ENCODE measurements around the gene NCK2. TPM values are rescaled to one million over a fixed set of nuclear protein-coding genes. Genes with fewer than 3 reads are reported as not detected.
A peak's percentile ranks its signal among the peaks of the same experiment; 100 is the strongest.
"Not testable (repeated sequence)": the region's sequence is repeated elsewhere in the genome, so short reads cannot be mapped to it uniquely, and the experiment has no call there.

The NCK2 gene
- total and polyA plus RNA-seq, 2 experiments from 2014 or later: 55.0 to 65.9 TPM

- H3K4me1 ChIP-seq (ENCODE audit: low read depth): no peaks in the 10 kb centered on the region
- H3K9me3 ChIP-seq (ENCODE audit: low read depth): no peaks in the 10 kb centered on the region
- H3K36me3 ChIP-seq: no peaks in the 10 kb centered on the region
- no peak for TF ChIP-seq CTCF (IDR thresholded peaks at IDR 0.05; ENCODE audit: low read depth, low read length)
- no peaks in the 10 kb centered on the region for H3K27me3 ChIP-seq
- no peak overlapping the region for H3K27ac ChIP-seq
- no peak overlapping the region for H3K4me3 ChIP-seq
- peak in 1 of 2 donors; percentile 31 for DNase-seq (ENCODE audit: low read depth in 1 of 2, low spot score in 1 of 2)
Observed at GRCh38 chr2:105768961-105769452, 24.3 kb downstream of the NCK2 start.

DNA sequence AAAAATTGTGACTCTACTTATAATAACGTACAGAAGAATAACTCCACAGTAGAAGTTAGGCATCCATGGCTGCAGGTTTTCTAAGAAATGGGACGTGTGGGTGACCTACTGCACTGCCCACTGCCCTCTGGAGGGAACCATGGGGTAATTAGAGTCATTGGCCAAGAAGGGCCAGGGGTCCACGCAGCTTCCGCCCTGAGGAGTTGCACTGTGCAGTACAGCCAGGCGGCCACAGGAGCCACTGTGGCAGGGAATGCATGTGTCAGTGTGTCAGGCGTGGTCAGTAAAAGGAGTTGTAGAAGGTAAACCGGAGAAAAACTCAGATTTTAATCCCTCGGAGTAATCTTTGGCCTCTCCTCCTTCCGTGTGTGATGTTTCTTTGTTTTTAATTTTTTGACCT lies 24.8 kb downstream of the NCK2 start:
- H3K27me3 ChIP-seq: no peaks in the 10 kb centered on the region
- H3K4me3 ChIP-seq: no peak overlapping the region
- peak; percentile 20 for TF ChIP-seq CTCF (IDR thresholded peaks at IDR 0.05; ENCODE audit: low read depth, low read length)
- H3K27ac ChIP-seq: no peak overlapping the region
- H3K9me3 ChIP-seq (ENCODE audit: low read depth): no peaks in the 10 kb centered on the region
- H3K4me1 ChIP-seq (ENCODE audit: low read depth): no peaks in the 10 kb centered on the region
- DNase-seq (ENCODE audit: low read depth in 1 of 2, low spot score in 1 of 2): no peak
- no peaks in the 10 kb centered on the region for H3K36me3 ChIP-seq

- no peak for DNase-seq (ENCODE audit: low read depth in 1 of 2, low spot score in 1 of 2)
- H3K9me3 ChIP-seq (ENCODE audit: low read depth): no peaks in the 10 kb centered on the region
- no peak overlapping the region for H3K4me3 ChIP-seq
- no peaks in the 10 kb centered on the region for H3K4me1 ChIP-seq (ENCODE audit: low read depth)
- TF ChIP-seq CTCF (IDR thresholded peaks at IDR 0.05; ENCODE audit: low read depth, low read length): no peak
- H3K27ac ChIP-seq: no peak overlapping the region
- H3K27me3 ChIP-seq: no peaks in the 10 kb centered on the region
- no peaks in the 10 kb centered on the region for H3K36me3 ChIP-seq
Observed at GRCh38 chr2:105770149-105770548, 25.4 kb downstream of the NCK2 start.

GRCh38 chr2:105771291-105771690 lies 26.6 kb downstream of the NCK2 start:
- not testable (repeated sequence) for H3K4me3 ChIP-seq; H3K4me1 ChIP-seq (ENCODE audit: low read depth); DNase-seq (ENCODE audit: low read depth in 1 of 2, low spot score in 1 of 2); H3K9me3 ChIP-seq (ENCODE audit: low read depth); H3K27me3 ChIP-seq; H3K36me3 ChIP-seq
- H3K27ac ChIP-seq: peak overlapping the region; percentile 19

GRCh38 chr2:105771836-105772235 lies 27.1 kb downstream of the NCK2 start:
- no peak for TF ChIP-seq CTCF (IDR thresholded peaks at IDR 0.05; ENCODE audit: low read depth, low read length)
- Histone ChIP-seq H3K4me3 (no peak overlapping the region), H3K4me1 (ENCODE audit: low read depth) (no peaks in the 10 kb centered on the region), H3K27me3 (no peaks in the 10 kb centered on the region), H3K36me3 (no peaks in the 10 kb centered on the region), H3K9me3 (ENCODE audit: low read depth) (no peaks in the 10 kb centered on the region), H3K27ac (peak overlapping the region; percentile 19)
- no peak for DNase-seq (ENCODE audit: low read depth in 1 of 2, low spot score in 1 of 2)

DNA sequence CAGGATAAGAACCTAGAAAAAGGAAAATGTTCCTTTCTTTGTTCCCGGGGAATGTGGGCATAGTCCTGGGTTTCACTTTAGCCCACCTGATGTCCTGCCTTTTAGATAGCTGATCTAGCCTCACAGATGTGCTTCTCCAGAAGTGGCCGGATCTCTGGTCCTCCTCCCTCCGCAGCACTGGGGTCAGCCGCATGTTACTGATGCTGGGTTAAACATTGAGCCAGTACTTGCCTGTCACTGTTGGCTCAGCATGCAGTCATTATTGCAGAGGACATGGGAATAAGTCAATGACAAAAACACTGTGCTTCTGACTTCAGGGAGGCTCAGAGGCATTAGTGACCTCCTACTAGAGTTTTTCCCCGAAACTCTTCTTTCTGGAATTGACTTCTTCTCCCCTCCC lies 27.6 kb downstream of the NCK2 start:
- H3K4me1 ChIP-seq (ENCODE audit: low read depth): no peaks in the 10 kb centered on the region
- DNase-seq (ENCODE audit: low read depth in 1 of 2, low spot score in 1 of 2): no peak
- H3K27me3 ChIP-seq: no peaks in the 10 kb centered on the region
- no peak for TF ChIP-seq CTCF (IDR thresholded peaks at IDR 0.05; ENCODE audit: low read depth, low read length)
- H3K27ac ChIP-seq: no peak overlapping the region
- no peaks in the 10 kb centered on the region for H3K9me3 ChIP-seq (ENCODE audit: low read depth)
- H3K4me3 ChIP-seq: no peak overlapping the region
- no peaks in the 10 kb centered on the region for H3K36me3 ChIP-seq
